ENCODE measurements around the gene TNFRSF4. TPM values are rescaled to one million over a fixed set of nuclear protein-coding genes. Genes with fewer than 3 reads are reported as not detected.

Gene TNFRSF4
- total RNA-seq, 2 experiments from 2014 or later: 1.1 TPM; not detected in 1

DNA sequence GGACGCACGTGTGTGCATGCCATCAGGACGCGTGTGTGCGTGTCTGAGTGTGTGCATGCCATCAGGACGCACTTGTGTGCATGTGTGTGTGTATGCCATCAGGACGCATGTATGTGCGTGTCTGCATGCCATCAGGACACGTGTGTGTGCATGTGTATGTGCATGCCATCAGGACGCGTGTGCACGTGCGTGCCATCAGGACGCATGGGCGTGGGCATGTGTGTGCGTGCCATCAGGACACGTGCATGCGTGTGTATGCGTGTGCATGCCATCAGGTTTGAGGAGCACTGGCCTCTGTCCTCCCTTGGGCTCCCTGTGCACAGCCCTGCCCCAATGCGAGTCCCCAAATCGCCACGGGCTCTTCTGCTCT is 45.2 kb upstream of the TNFRSF4 start:
- no peaks in the 10 kb centered on the region for H3K79me2 ChIP-seq (ENCODE audit: insufficient read depth, low read depth, low read length)
- H3K4me3 ChIP-seq (ENCODE audit: low read depth, low read length, poor library complexity, severe bottlenecking): no peak overlapping the region
- no peak overlapping the region for H2AFZ ChIP-seq (ENCODE audit: low read length)
- H3K9me2 ChIP-seq (ENCODE audit: insufficient read depth, low read length): no peaks in the 10 kb centered on the region
- no peaks in the 10 kb centered on the region for H4K20me1 ChIP-seq (ENCODE audit: insufficient read depth, low read length)
- peaks cover 87% of the 10 kb centered on the region for H3K36me3 ChIP-seq (ENCODE audit: insufficient read depth, low read length)
- no peak overlapping the region for H3K4me2 ChIP-seq (ENCODE audit: low read length)
- ChIA-PET POLR2A (no interaction called here), CTCF (ENCODE audit: unreplicated experiment) (no interaction called here)
- intact Hi-C loops (cut with micrococcal nuclease; ENCODE audit: unreplicated experiment): no loop called here
- TF ChIP-seq, protein P1, sequence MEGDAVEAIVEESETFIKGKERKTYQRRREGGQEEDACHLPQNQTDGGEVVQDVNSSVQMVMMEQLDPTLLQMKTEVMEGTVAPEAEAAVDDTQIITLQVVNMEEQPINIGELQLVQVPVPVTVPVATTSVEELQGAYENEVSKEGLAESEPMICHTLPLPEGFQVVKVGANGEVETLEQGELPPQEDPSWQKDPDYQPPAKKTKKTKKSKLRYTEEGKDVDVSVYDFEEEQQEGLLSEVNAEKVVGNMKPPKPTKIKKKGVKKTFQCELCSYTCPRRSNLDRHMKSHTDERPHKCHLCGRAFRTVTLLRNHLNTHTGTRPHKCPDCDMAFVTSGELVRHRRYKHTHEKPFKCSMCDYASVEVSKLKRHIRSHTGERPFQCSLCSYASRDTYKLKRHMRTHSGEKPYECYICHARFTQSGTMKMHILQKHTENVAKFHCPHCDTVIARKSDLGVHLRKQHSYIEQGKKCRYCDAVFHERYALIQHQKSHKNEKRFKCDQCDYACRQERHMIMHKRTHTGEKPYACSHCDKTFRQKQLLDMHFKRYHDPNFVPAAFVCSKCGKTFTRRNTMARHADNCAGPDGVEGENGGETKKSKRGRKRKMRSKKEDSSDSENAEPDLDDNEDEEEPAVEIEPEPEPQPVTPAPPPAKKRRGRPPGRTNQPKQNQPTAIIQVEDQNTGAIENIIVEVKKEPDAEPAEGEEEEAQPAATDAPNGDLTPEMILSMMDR (conservative IDR thresholded peaks at IDR 0.05; ENCODE audit: low read length): no peak
- no peak for TF ChIP-seq EZH2phosphoT487 (IDR thresholded peaks at IDR 0.05; ENCODE audit: borderline replicate concordance, low read depth, low read length)
- no peaks in the 10 kb centered on the region for H3K9me3 ChIP-seq (ENCODE audit: low read length)
- no peak for DNase-seq (ENCODE audit: low spot score)
- BruUV-seq (replicated peaks): no TSS peak
- H3K27ac ChIP-seq (ENCODE audit: low read depth, low read length, poor library complexity, severe bottlenecking): no peak overlapping the region
- no peaks in the 10 kb centered on the region for H3K4me1 ChIP-seq (ENCODE audit: insufficient read depth, low read length, poor library complexity, severe bottlenecking)

DNA sequence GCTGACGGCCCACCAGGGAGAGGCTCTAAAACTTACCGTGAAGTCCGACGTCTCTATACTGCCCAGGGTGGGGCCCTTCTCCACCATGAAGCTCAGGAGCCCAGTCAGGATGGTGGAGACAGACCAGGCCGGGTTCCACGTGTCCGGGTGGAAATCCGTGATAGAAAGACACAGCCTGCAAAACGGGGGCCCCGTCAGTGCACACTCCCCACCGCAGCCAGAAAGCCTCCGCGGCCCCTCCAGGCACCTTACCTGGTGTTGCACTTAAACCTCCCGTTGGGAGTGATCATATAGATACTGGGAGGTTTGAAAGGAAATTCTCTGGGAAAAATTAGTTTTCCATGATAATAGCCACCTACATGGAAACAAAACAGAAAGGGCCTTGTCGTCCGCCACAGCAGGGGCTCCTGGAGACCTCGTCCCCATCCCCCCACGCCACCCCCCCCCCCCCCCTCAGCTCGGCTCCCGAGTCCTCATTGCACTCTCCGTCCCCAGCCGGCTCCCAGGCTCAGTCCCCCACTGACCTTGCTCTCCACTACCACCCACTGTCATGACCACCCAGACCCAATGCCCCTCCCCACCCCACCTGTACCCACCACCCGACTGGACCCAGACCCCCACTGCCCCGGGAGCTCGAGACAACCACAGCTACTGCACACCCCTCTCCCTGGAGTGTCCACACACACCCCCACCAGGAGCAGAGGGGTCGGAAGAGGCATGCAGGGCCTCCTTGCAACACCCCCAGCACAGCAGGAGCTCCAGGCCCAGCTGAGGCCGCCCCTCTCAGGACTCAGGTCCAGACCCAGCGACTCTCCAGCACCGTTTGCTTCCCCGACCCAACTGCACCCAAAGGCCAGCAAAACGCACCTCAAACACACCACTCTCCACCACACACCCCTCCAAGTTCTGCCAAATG is 43.3 kb upstream of the TNFRSF4 start:
- Histone ChIP-seq H3K4me2 (ENCODE audit: low read length) (no peak overlapping the region), H3K36me3 (ENCODE audit: insufficient read depth, low read length) (peaks cover 85% of the 10 kb centered on the region), H3K9me2 (ENCODE audit: insufficient read depth, low read length) (no peaks in the 10 kb centered on the region), H3K4me3 (ENCODE audit: low read depth, low read length, poor library complexity, severe bottlenecking) (no peak overlapping the region), H3K27ac (ENCODE audit: low read depth, low read length, poor library complexity, severe bottlenecking) (no peak overlapping the region), H3K4me1 (ENCODE audit: insufficient read depth, low read length, poor library complexity, severe bottlenecking) (no peaks in the 10 kb centered on the region), H3K79me2 (ENCODE audit: insufficient read depth, low read depth, low read length) (no peaks in the 10 kb centered on the region), H4K20me1 (ENCODE audit: insufficient read depth, low read length) (no peaks in the 10 kb centered on the region), H3K9me3 (ENCODE audit: low read length) (no peaks in the 10 kb centered on the region), H2AFZ (ENCODE audit: low read length) (no peak overlapping the region)
- no TSS peak for BruUV-seq (replicated peaks)
- POLR2A ChIA-PET: no interaction called here
- intact Hi-C loops (cut with micrococcal nuclease; ENCODE audit: unreplicated experiment): no loop called here
- DNase-seq (ENCODE audit: low spot score): no peak
- CTCF ChIA-PET (ENCODE audit: unreplicated experiment): interaction anchor here (1.1 kb wide), 1 partner anchor 16 kb away, joined by 3 read pairs; the partner anchor contains the start of gene UBE2J2
- TF ChIP-seq, protein P1 (conservative IDR thresholded peaks at IDR 0.05; ENCODE audit: low read length): no peak
- no peak for TF ChIP-seq EZH2phosphoT487 (IDR thresholded peaks at IDR 0.05; ENCODE audit: borderline replicate concordance, low read depth, low read length)

DNA sequence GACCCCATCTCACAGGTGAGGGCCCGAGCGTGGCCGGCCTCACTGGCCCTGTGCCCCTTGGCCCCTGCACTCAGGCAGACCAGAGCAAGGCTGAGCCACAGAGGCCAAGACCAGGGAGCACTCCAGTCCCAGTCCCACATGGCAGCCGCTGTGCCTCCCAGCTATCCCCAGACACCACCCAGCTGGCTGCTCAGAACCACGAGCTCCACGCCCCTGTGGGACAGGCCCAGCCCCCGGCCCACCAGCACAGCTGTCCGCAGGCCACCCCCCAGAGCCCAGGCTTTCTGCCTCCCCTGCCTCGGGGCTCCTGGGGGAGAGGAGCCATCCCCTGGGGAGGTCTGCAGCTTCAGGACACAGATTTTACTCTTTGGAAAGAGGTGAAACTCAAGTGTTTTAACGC is 41.7 kb upstream of the TNFRSF4 start:
- no TSS peak for BruUV-seq (replicated peaks)
- Histone ChIP-seq H3K36me3 (ENCODE audit: insufficient read depth, low read length) (peaks cover 76% of the 10 kb centered on the region), H3K27ac (ENCODE audit: low read depth, low read length, poor library complexity, severe bottlenecking) (no peak overlapping the region), H3K9me3 (ENCODE audit: low read length) (no peaks in the 10 kb centered on the region), H3K4me1 (ENCODE audit: insufficient read depth, low read length, poor library complexity, severe bottlenecking) (peaks cover 5% of the 10 kb centered on the region), H3K79me2 (ENCODE audit: insufficient read depth, low read depth, low read length) (no peaks in the 10 kb centered on the region), H3K4me2 (ENCODE audit: low read length) (no peak overlapping the region), H3K4me3 (ENCODE audit: low read depth, low read length, poor library complexity, severe bottlenecking) (no peak overlapping the region), H4K20me1 (ENCODE audit: insufficient read depth, low read length) (no peaks in the 10 kb centered on the region), H2AFZ (ENCODE audit: low read length) (no peak overlapping the region), H3K9me2 (ENCODE audit: insufficient read depth, low read length) (no peaks in the 10 kb centered on the region)
- POLR2A ChIA-PET: no interaction called here
- no peak for DNase-seq (ENCODE audit: low spot score)
- TF ChIP-seq, protein P1 (conservative IDR thresholded peaks at IDR 0.05; ENCODE audit: low read length): no peak
- no peak for TF ChIP-seq EZH2phosphoT487 (IDR thresholded peaks at IDR 0.05; ENCODE audit: borderline replicate concordance, low read depth, low read length)
- CTCF ChIA-PET (ENCODE audit: unreplicated experiment): no interaction called here
- intact Hi-C loops (cut with micrococcal nuclease; ENCODE audit: unreplicated experiment): no loop called here

All from OCI-LY7 (cell line).